ENCODE measurements around the gene CA10.

CA10 gene

DNA sequence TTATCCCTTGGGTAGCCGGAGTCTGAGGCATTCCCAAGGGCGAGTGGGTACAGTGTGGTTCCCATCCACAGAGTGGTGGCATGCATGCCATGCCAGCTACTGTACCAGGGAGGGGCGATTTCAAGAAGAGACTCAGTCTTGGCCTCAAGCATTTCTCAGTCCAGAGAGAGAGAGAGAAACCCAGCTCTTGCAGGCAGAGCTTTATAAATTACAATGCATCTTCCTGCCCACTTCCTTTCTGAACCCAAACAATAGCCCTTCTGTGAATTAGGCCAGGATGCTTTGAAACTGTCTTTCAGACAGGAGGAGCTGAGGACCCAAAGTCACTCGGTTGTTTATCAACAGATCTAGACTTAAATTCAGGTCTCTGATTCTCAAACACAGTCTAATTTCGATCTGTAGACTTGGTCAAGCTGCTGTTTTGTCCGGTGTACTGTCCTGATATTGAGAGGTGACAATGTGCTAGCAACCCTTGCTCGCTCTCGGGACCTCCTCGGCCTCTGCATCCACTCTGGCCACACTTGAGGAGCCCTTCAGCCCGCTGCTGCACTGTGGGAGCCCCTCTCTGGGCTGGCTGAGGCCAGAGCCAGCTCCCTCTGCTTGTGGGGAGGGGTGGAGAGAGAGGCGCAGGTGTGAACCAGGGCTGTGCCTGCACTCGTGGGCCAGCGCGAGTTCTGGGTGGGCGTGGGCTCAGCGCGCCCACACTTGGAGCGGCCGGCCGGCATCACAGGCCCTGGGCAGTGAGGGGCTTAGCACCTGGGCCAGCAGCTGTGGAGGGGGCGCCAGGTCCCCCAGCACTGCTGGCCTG lies 490.2 kb downstream of the CA10 start:
- DNase-seq: no peak

DNA sequence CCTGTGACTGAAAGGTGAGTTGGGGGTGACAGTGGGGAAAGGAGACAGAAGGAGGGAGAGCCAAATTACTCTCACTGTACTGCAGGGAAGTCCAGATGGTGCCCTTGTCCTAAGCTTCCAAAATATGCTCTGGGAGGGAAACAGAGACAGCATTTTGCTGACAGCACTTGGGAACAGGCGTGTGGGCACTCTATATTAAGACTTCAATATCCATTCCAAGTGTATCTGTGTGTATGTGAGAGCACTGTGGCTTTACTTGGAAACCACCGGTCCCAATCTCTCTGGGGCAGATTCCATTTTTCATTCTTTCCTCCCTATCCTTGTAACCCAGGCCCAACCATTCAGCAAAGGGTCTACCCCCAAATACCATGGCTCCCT lies 490.8 kb downstream of the CA10 start:
- DNase-seq: no peak

DNA sequence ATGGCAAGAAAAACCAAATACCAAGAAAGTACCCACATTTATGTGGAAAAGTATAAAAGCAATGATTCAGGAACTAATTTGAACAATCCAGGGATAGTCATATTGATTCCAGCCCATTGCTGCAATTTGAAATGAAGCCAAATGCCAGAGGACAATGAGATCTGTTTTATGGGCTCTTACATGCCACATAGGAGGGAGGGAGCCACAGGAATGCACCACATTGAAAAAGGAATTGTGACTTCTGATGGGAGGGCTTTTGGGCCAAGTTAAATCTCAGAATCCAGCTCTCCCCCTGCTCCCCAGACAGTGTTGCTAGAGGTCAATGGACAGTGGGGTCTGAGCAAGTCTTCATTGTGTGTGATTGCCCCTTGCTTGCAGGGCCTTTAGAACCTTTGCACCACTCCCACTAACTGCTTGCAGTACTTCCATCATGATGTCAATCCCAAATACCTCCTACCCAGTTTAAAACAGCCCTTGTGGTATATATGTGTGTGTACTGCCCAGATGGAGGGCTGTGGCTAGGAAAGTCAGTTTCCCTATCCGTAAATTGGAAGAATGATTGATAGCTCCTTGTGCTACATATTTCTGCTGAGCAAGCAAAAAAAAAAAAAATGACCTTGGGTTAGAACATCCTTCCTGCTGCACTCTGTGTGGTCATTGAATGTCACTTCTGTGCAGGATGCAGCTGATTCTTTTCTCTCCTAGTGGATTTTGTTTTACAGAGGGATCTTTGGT lies 491.4 kb downstream of the CA10 start:
- DNase-seq: no peak

- DNase-seq: no peak
These were observed 496.1 kb downstream of the CA10 start for GRCh38 chr17:51662204-51663056.

GRCh38 chr17:51661403-51661802 lies 497.1 kb downstream of the CA10 start:
- no peak for DNase-seq

DNA sequence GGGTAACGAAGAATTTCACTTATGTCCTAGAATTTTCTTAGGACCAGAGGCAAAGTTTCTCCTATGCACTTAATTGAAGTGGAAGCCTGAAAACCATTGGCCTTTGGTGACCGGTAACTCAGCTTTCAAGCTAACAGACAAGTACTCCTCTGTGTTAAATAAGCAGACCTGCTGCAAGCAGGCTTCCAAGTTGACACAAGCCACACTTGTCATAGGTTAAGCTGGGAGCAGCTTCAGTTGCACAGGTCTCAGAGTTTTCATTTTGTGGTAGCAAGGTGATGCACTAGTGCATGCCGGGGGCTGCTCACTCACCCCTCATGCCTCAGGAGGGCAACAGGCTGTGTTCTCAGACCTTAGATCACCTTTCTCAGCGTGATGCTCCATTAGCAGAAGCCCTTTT lies 498.2 kb downstream of the CA10 start:
- DNase-seq: no peak

- DNase-seq: no peak
These were observed 501.3 kb downstream of the CA10 start for GRCh38 chr17:51657224-51657623.

- DNase-seq: no peak
These were observed 504.6 kb downstream of the CA10 start for GRCh38 chr17:51653878-51654277.

DNA sequence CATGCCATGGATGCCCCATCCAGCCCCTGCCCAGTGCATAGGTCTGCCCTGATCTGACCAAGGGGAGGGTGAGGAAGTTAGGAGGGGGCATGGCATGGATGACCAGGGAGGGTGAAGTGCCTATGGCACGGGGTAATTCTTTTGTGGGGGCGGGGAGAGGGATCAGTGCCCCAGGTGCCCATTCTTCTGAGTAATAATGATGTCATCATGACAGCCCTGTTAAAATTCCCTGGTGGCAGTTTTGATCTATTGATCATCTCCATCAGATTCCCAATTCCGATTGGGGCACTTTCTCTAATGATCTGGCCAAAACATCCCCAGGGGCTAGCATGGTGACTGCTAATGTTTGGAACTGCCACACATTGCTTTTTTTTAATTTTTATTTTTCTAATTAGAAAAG lies 506.0 kb downstream of the CA10 start:
- DNase-seq: no peak

DNA sequence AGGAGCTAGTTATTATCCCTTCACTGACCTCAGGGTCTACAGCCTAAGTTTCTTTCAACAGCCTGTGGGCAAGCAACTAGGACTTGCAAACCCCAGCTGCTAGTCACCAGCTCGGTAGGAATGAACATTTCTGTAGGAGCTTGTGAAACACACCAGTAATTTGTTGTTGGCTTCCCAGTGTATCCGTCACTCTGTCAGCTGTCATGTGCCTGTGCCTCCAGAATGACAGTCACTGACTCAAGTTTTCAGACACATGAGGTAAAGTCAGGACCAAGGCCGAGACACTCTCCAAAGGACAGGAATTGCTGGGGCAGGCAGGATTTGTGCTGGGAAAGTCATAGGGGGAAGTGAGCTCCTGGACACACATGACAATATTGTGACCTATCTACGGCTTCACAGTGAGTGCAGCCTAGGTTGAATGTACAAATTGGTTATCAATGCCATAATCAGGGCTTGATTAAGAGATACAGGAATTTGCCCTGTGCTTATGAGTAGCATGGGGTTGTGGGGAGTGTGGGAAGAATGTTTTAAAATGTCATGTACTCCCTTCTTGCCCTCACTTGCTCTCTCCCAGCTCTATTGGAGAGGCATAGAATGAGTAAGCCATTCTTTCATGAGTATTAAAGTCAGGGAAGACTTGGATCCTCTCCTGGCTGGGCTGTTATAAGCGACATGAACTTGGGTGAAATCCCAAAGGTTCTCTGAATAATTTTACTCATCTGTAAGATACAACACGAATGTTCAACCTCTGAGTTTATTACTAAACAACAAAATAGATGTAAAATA lies 506.8 kb downstream of the CA10 start:
- DNase-seq: no peak

DNA sequence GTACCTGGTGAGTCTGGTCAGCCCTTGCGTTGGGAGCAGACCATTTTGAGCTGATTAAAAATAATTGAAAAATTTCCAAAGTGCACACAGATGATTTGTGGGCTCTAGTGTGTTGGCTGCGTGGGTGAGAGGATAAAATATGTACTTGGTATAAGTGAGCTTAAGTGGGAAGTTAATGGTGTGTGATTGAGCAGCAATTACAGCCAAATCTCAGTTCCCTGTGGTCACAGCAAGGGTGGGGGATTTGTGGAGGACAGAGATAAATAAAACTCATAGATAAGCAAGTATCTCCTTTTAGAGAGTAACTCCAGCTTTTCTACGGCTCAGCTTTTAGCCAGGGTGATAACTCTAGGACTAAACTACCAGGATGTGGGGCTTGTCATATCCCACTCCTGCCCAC lies 507.7 kb downstream of the CA10 start:
- no peak for DNase-seq

DNA sequence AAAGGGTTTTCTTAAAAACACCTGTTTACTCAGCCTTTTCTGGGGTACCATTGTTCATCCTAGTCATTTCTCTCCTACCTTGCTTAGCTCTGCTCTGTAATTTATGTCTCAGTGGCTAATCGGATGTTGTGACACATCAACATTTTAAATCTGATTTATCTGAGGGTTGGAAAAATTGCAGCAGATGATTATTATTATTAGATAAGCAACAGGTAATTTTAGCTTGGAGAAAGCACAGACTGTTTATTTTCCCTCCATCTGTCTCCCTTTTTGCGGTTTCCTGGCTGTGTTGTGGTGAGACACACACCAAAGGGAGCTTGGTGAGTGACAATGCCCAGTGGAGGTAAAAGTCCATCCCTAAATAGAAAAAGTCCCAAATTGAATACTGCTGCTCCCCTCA lies 508.3 kb downstream of the CA10 start:
- no peak for DNase-seq

- no peak for DNase-seq
These were observed 510.7 kb downstream of the CA10 start for GRCh38 chr17:51647826-51648225.

- no peak for DNase-seq
These were observed 511.4 kb downstream of the CA10 start for GRCh38 chr17:51647067-51647466.

GRCh38 chr17:51646539-51646938 lies 512.0 kb downstream of the CA10 start:
- no peak for DNase-seq

GRCh38 chr17:51645056-51645455 lies 513.5 kb downstream of the CA10 start:
- DNase-seq: no peak

DNA sequence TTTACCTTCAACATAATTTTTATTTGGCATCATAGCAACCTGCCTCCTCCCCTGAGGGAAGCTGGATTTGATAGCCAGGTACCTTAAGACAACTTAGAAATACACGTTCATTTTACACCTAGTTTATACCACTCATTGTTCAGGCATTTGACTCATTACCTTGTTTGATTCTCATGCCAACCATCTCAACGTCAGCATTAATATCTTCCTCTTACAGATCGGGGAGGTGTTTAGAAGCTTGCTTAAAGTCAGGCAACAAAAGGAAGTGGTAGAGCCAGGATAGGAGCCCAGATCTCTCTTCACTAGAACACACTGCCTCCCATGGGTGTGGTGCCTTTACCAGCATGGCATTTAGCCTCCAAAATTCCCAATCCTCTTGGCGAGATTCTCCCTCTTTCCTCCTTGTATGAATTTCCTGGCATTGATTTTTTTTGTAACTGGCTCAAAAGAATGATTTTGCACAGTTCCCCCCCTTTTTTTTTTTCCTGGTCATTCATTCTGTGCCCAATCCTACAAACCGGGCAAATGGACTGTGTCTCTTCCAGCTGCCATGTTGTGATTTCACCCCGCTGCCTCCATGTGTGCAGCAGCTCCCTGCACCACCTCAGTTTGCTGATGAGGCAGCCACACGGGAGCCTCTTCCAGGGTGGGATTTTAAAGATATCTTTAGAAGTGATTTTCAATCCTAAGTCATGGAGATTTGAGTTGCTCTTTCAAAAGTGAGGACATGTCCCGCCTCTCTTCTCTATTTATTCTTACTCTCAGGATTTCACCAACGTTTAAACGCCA lies 514.6 kb downstream of the CA10 start:
- DNase-seq: no peak

GRCh38 chr17:51642029-51642428 lies 516.5 kb downstream of the CA10 start:
- no peak for DNase-seq

DNA sequence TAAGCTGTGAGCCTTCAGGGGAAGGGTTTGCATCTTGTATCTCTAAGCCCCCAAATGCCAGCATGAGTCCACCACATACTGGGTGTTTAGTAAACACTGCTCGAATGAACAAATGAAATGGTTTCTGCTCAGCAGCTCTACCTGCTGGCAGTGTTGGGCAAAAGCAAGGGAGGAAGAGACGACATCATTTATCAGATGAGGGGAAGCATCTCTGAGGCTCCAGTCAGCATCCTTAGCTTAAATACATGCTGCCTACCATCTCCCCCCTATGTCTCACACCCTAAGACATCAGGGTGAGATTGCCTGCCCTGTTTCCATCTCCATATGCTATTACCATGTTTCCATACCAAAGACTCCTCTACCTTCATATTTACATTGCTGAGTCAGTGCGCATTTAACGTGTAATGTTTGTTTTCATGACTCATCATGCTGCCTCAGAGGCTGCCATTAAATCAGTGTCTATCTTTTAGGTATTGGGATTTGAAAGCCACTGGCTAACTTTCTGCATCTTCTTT lies 518.3 kb downstream of the CA10 start:
- no peak for DNase-seq

DNA sequence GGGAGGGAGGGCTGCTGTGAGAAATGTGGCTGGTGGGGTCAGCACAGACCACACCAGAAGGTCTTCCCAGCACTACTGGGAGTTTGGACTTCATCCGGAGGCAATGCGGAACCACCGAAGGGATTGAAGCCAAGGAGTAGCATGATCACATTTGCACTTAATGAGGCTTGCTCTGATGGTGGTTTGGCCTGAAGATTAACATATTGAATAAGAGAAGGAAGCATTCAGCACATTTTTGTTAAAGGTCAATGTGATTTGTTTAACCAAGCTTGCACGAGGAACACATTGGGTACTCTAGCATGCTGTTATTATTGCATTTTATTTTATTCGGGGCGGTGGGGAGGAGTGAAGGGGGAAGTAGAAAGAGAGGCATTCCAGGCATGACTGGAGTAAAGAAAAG lies 519.5 kb downstream of the CA10 start:
- DNase-seq: no peak

DNA sequence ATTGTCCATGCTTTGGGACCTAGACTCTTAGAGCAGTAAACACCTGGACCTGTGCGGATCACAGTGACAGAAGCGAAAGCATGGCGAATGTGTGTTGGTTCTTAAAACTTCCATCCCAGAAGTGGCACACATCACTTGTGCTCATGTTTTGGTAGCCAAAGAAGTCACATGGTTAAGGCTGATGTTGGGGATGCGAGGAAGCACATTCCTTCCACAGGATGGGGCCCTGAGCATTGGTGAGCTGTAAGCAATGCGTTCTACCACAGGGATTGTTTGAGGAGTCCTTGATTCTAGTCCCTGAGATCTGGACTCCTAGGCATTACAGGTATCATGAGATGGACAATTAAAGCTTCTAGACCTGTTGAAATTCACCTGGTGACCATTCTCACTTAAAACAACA lies 522.2 kb downstream of the CA10 start:
- DNase-seq: no peak
